ENCODE measurements around the gene CLDN34.
A peak's percentile ranks its signal among the peaks of the same experiment; 100 is the strongest.

CLDN34 gene

GRCh38 chrX:10017872-10018271 is 50.7 kb downstream of the CLDN34 start:
- DNase-seq: peak; percentile 77

Measured in NCI-H226 (cell line).